GM13977 (cell line): ENCODE measurements around the gene CLCN3.
"Not testable (repeated sequence)": the region's sequence is repeated elsewhere in the genome, so short reads cannot be mapped to it uniquely, and the experiment has no call there.

Source experiments
- DNase-seq: peaks from one replicate; pipeline ENCODE4 v3.0.0; 2012; ENCODE audit warnings: low spot score
- CTCF ChIP-seq: IDR thresholded peaks from 2 replicates; pipeline ENCODE4 v1.5.1; 2012; ENCODE audit warnings: mild to moderate bottlenecking, control low read depth; ENCODE audit not compliant: insufficient read depth; ENCODE audit errors: extremely low read depth, missing control alignments
- in situ Hi-C: fragments of 300-500 bp; cut with MboI; formaldehyde crosslinking; loops from one replicate; pipeline ENCODE4 v1.12.0; 2022; ENCODE audit warnings: low sequenced_read_pairs, low pct_unique_long_range_greater_than_20kb, mixed read lengths, inconsistent platforms; ENCODE audit not compliant: unreplicated experiment

The CLCN3 gene

GRCh38 chr4:169619958-169620879 is at the start of gene CLCN3:
Gene CLCN3 (plus strand): TSS chr4:169620578. CDS start chr4:169635929, 15,351 bp downstream.
- in situ Hi-C loops, result loop anchor here (25.0 kb wide), 1 partner anchor 392 kb away; no protein-coding TSS in a partner anchor
- no peak for TF ChIP-seq CTCF
- DNase-seq, result peak; percentile 92

GRCh38 chr4:169571012-169571411 is 49.4 kb upstream of the CLCN3 start:
- in situ Hi-C loops, DNase-seq: not testable (repeated sequence)

GRCh38 chr4:169571435-169571834 is 48.9 kb upstream of the CLCN3 start:
- no peak for TF ChIP-seq CTCF
- in situ Hi-C loops, result no loop called here
- no peak for DNase-seq

GRCh38 chr4:169573889-169574288 is 46.5 kb upstream of the CLCN3 start:
- no peak for DNase-seq
- TF ChIP-seq CTCF, result no peak
- in situ Hi-C loops, result no loop called here

- in situ Hi-C loops, result no loop called here
- DNase-seq, result no peak
- TF ChIP-seq CTCF, result peak; percentile 35
Measured at GRCh38 chr4:169582203-169582602, 38.2 kb upstream of the CLCN3 start.

- in situ Hi-C loops, result no loop called here
- no peak for TF ChIP-seq CTCF
Measured at GRCh38 chr4:169582706-169583105, 37.7 kb upstream of the CLCN3 start.

GRCh38 chr4:169583563-169583962 is 36.8 kb upstream of the CLCN3 start:
- in situ Hi-C loops, result no loop called here
- DNase-seq, result no peak
- TF ChIP-seq CTCF, result no peak

More at GRCh38 chr4:169582706-169583105, 37.7 kb upstream of the CLCN3 start:
- no peak for DNase-seq
